Measurements from ENCODE around the gene STOM. TPM values are rescaled to one million over a fixed set of nuclear protein-coding genes. Genes with fewer than 3 reads are reported as not detected.

Gene STOM
- total and polyA plus RNA-seq, 2 donors from 2014 or later: 165 to 229 TPM

- FAIRE-seq (no peak), DNase-seq (no peak)
- H3K9me3 ChIP-seq (ENCODE audit: control insufficient read depth in 2 of 3, insufficient read depth in 1 of 3, low read length in 3 of 3): no peaks in the 10 kb centered on the region
- no peak overlapping the region for H3K9ac ChIP-seq (ENCODE audit: low read length in 3 of 3)
- H3K4me3 ChIP-seq (ENCODE audit: low read length in 3 of 3): no peak overlapping the region
- no peak for TF ChIP-seq CTCF (IDR thresholded peaks at IDR 0.05; ENCODE audit: borderline replicate concordance, extremely low read depth, insufficient read depth)
- H3K27ac ChIP-seq (ENCODE audit: low read depth in 2 of 2, low read length in 2 of 2): no peak overlapping the region
- H3K4me1 ChIP-seq (ENCODE audit: control insufficient read depth in 2 of 3, insufficient read depth in 2 of 3, low read depth in 1 of 3, low read length in 3 of 3): peaks cover 0 to 2% (median 0%) of the 10 kb centered on the region in 3 donors
- no peaks in the 10 kb centered on the region for H3K27me3 ChIP-seq (ENCODE audit: control insufficient read depth, insufficient read depth, low read length)
- intact Hi-C loops (cut with DNase I): no loop called here
- H3K36me3 ChIP-seq (ENCODE audit: control insufficient read depth in 2 of 3, insufficient read depth in 3 of 3, low read length in 3 of 3): peaks cover 7 to 51% (median 50%) of the 10 kb centered on the region in 3 donors
Measured at GRCh38 chr9:121308765-121309164, 61.3 kb downstream of the STOM start.

- no peak for FAIRE-seq
- no peak overlapping the region for H3K4me3 ChIP-seq (ENCODE audit: low read length in 3 of 3)
- no peaks in the 10 kb centered on the region for H3K9me3 ChIP-seq (ENCODE audit: control insufficient read depth in 2 of 3, insufficient read depth in 1 of 3, low read length in 3 of 3)
- H3K9ac ChIP-seq (ENCODE audit: low read length in 3 of 3): no peak overlapping the region
- peaks cover 0 to 5% (median 0%) of the 10 kb centered on the region in 3 donors for H3K4me1 ChIP-seq (ENCODE audit: control insufficient read depth in 2 of 3, insufficient read depth in 2 of 3, low read depth in 1 of 3, low read length in 3 of 3)
- no peak for DNase-seq
- no peaks in the 10 kb centered on the region for H3K27me3 ChIP-seq (ENCODE audit: control insufficient read depth, insufficient read depth, low read length)
- H3K27ac ChIP-seq (ENCODE audit: low read depth in 2 of 2, low read length in 2 of 2): no peak overlapping the region
- H3K36me3 ChIP-seq (ENCODE audit: control insufficient read depth in 2 of 3, insufficient read depth in 3 of 3, low read length in 3 of 3): peaks cover 7 to 51% (median 47%) of the 10 kb centered on the region in 3 donors
- intact Hi-C loops (cut with DNase I): no loop called here
- TF ChIP-seq CTCF (IDR thresholded peaks at IDR 0.05; ENCODE audit: borderline replicate concordance, extremely low read depth, insufficient read depth): no peak
Measured at GRCh38 chr9:121307976-121308375, 62.1 kb downstream of the STOM start.

DNA sequence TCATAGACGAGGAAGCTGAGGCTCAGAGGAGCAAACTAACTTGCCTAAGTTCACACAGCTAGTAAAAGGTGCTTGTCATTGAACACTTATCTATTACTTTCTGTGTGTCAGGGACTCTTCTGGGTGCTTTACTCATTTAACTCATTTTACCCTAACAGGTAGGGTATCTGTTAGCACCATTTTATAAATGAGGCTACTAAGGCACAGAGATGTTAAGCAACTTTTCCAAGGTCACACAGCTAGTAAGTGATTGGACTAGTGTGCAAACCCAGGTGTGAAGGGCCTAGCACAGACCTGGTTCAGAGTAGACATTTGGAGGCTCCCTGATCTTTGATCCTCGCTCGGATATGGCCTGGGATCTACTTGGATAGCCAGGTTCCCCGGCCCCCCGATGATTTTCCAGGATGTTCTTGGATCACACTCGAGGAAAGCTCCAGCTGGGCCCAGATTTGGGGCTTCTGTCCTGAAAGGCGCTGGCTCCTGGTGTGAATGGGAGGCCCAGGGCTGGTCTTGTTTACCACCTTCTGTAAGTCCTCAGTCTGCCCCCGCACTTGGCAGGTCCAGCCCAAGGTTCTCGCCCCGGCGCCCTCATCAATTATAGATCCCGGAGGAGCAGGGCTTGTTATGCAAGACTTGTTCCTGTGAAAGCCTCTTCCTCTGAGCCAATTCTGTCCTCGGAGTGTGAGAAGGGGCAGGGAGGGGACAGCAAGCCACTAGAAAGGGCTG lies 64.6 kb downstream of the STOM start:
- H3K9me3 ChIP-seq (ENCODE audit: control insufficient read depth in 2 of 3, insufficient read depth in 1 of 3, low read length in 3 of 3): no peaks in the 10 kb centered on the region
- FAIRE-seq (no peak), DNase-seq (peak in 2 of 5 donors; percentile 32 to 87)
- H3K27ac ChIP-seq (ENCODE audit: low read depth in 2 of 2, low read length in 2 of 2): no peak overlapping the region
- H3K27me3 ChIP-seq (ENCODE audit: control insufficient read depth, insufficient read depth, low read length): no peaks in the 10 kb centered on the region
- TF ChIP-seq CTCF (IDR thresholded peaks at IDR 0.05; ENCODE audit: borderline replicate concordance, extremely low read depth, insufficient read depth): no peak
- H3K9ac ChIP-seq (ENCODE audit: low read length in 3 of 3): no peak overlapping the region
- H3K4me1 ChIP-seq (ENCODE audit: control insufficient read depth in 2 of 3, insufficient read depth in 2 of 3, low read depth in 1 of 3, low read length in 3 of 3): peaks cover 0 to 8% (median 2%) of the 10 kb centered on the region in 3 donors
- intact Hi-C loops (cut with DNase I): no loop called here
- H3K36me3 ChIP-seq (ENCODE audit: control insufficient read depth in 2 of 3, insufficient read depth in 3 of 3, low read length in 3 of 3): peaks cover 0 to 39% (median 35%) of the 10 kb centered on the region in 3 donors
- H3K4me3 ChIP-seq (ENCODE audit: low read length in 3 of 3): no peak overlapping the region
